Measurements from ENCODE around the gene SYT2. TPM values are rescaled to one million over a fixed set of nuclear protein-coding genes. Genes with fewer than 3 reads are reported as not detected.
"Not testable (repeated sequence)": the region's sequence is repeated elsewhere in the genome, so short reads cannot be mapped to it uniquely, and the experiment has no call there.

SYT2 gene
- total and polyA plus RNA-seq, 2 donors from 2014 or later, result 0.15 to 0.19 TPM

GRCh38 chr1:202623075-202623474 lies 87.2 kb downstream of the SYT2 start:
- Histone ChIP-seq H3K9me3 (ENCODE audit: control insufficient read depth in 2 of 3, insufficient read depth in 1 of 3, low read length in 3 of 3) (no peaks in the 10 kb centered on the region), H3K27ac (ENCODE audit: low read depth in 2 of 2, low read length in 2 of 2) (no peak overlapping the region), H3K36me3 (ENCODE audit: control insufficient read depth in 2 of 3, insufficient read depth in 3 of 3, low read length in 3 of 3) (no peaks in the 10 kb centered on the region), H3K27me3 (ENCODE audit: control insufficient read depth, insufficient read depth, low read length) (no peaks in the 10 kb centered on the region), H3K9ac (ENCODE audit: low read length in 3 of 3) (no peak overlapping the region), H3K4me3 (ENCODE audit: low read length in 3 of 3) (no peak overlapping the region), H3K4me1 (ENCODE audit: control insufficient read depth in 2 of 3, insufficient read depth in 2 of 3, low read depth in 1 of 3, low read length in 3 of 3) (peaks cover 0 to 5% (median 0%) of the 10 kb centered on the region in 3 donors)
- no peak for TF ChIP-seq CTCF (IDR thresholded peaks at IDR 0.05; ENCODE audit: borderline replicate concordance, extremely low read depth, insufficient read depth)
- FAIRE-seq (no peak), DNase-seq (peak in 1 of 5 donors; percentile 35)
- intact Hi-C loops (cut with DNase I), result no loop called here

GRCh38 chr1:202622388-202622787 lies 87.9 kb downstream of the SYT2 start:
- FAIRE-seq (no peak), DNase-seq (peak in 1 of 5 donors; percentile 16)
- Histone ChIP-seq H3K27me3 (ENCODE audit: control insufficient read depth, insufficient read depth, low read length) (no peaks in the 10 kb centered on the region), H3K9me3 (ENCODE audit: control insufficient read depth in 2 of 3, insufficient read depth in 1 of 3, low read length in 3 of 3) (no peaks in the 10 kb centered on the region), H3K4me3 (ENCODE audit: low read length in 3 of 3) (no peak overlapping the region), H3K27ac (ENCODE audit: low read depth in 2 of 2, low read length in 2 of 2) (no peak overlapping the region), H3K4me1 (ENCODE audit: control insufficient read depth in 2 of 3, insufficient read depth in 2 of 3, low read depth in 1 of 3, low read length in 3 of 3) (peaks cover 0 to 5% (median 0%) of the 10 kb centered on the region in 3 donors), H3K9ac (ENCODE audit: low read length in 3 of 3) (no peak overlapping the region), H3K36me3 (ENCODE audit: control insufficient read depth in 2 of 3, insufficient read depth in 3 of 3, low read length in 3 of 3) (no peaks in the 10 kb centered on the region)
- TF ChIP-seq CTCF (IDR thresholded peaks at IDR 0.05; ENCODE audit: borderline replicate concordance, extremely low read depth, insufficient read depth), result no peak
- intact Hi-C loops (cut with DNase I), result no loop called here

- Histone ChIP-seq H3K9me3 (ENCODE audit: control insufficient read depth in 2 of 3, insufficient read depth in 1 of 3, low read length in 3 of 3) (no peaks in the 10 kb centered on the region), H3K4me3 (ENCODE audit: low read length in 3 of 3) (no peak overlapping the region), H3K27ac (ENCODE audit: low read depth in 2 of 2, low read length in 2 of 2) (no peak overlapping the region), H3K27me3 (ENCODE audit: control insufficient read depth, insufficient read depth, low read length) (no peaks in the 10 kb centered on the region), H3K9ac (ENCODE audit: low read length in 3 of 3) (no peak overlapping the region), H3K4me1 (ENCODE audit: control insufficient read depth in 2 of 3, insufficient read depth in 2 of 3, low read depth in 1 of 3, low read length in 3 of 3) (peaks cover 0 to 8% (median 0%) of the 10 kb centered on the region in 3 donors), H3K36me3 (ENCODE audit: control insufficient read depth in 2 of 3, insufficient read depth in 3 of 3, low read length in 3 of 3) (no peaks in the 10 kb centered on the region)
- no peak for TF ChIP-seq CTCF (IDR thresholded peaks at IDR 0.05; ENCODE audit: borderline replicate concordance, extremely low read depth, insufficient read depth)
- DNase-seq, result no peak
- no peak for FAIRE-seq
- intact Hi-C loops (cut with DNase I), result no loop called here
Measured at GRCh38 chr1:202621446-202621845, 88.8 kb downstream of the SYT2 start.

GRCh38 chr1:202620036-202620435 lies 90.2 kb downstream of the SYT2 start:
- H3K4me3 ChIP-seq (ENCODE audit: low read length in 3 of 3); intact Hi-C loops (cut with DNase I); DNase-seq; H3K27ac ChIP-seq (ENCODE audit: low read depth in 2 of 2, low read length in 2 of 2); H3K9ac ChIP-seq (ENCODE audit: low read length in 3 of 3); H3K27me3 ChIP-seq (ENCODE audit: control insufficient read depth, insufficient read depth, low read length); H3K36me3 ChIP-seq (ENCODE audit: control insufficient read depth in 2 of 3, insufficient read depth in 3 of 3, low read length in 3 of 3); FAIRE-seq; H3K9me3 ChIP-seq (ENCODE audit: control insufficient read depth in 2 of 3, insufficient read depth in 1 of 3, low read length in 3 of 3): not testable (repeated sequence)
- H3K4me1 ChIP-seq (ENCODE audit: control insufficient read depth in 2 of 3, insufficient read depth in 2 of 3, low read depth in 1 of 3, low read length in 3 of 3), result peaks cover 0 to 11% (median 0%) of the 10 kb centered on the region in 3 donors
